HG03135 (cell line): ENCODE data around the gene RB1.
"Not testable (repeated sequence)": the region's sequence is repeated elsewhere in the genome, so short reads cannot be mapped to it uniquely, and the experiment has no call there.

Source experiments
- ATAC-seq: cut with Tn5 transposase; IDR thresholded peaks from one replicate; pipeline ENCODE4 v1.9.1; 2021; ENCODE audit warnings: mild to moderate bottlenecking, moderate library complexity; ENCODE audit not compliant: unreplicated experiment

The RB1 gene

GRCh38 chr13:48296528-48296927, 7.0 kb upstream of the RB1 start:
- no peak for ATAC-seq

- ATAC-seq = no peak
Observed at GRCh38 chr13:48297131-48297786, 6.3 kb upstream of the RB1 start.

GRCh38 chr13:48299591-48299990, 4.0 kb upstream of the RB1 start:
- no peak for ATAC-seq

GRCh38 chr13:48302871-48303358, 636 bp upstream of the RB1 start:
- ATAC-seq = no peak

GRCh38 chr13:48304143-48304876, 759 bp downstream of the RB1 start:
- peak; percentile 59 for ATAC-seq

- no peak for ATAC-seq
Observed at GRCh38 chr13:48311223-48311622, 7.7 kb downstream of the RB1 start.

- no peak for ATAC-seq
Observed at GRCh38 chr13:48315969-48316650, 12.6 kb downstream of the RB1 start.

- no peak for ATAC-seq
Observed at GRCh38 chr13:48316826-48317510, 13.4 kb downstream of the RB1 start.

- ATAC-seq = no peak
Observed at GRCh38 chr13:48317511-48318376, 14.2 kb downstream of the RB1 start.

- ATAC-seq = no peak
Observed at GRCh38 chr13:48318377-48318811, 14.8 kb downstream of the RB1 start.

GRCh38 chr13:48318821-48319511, 15.4 kb downstream of the RB1 start:
- no peak for ATAC-seq

- no peak for ATAC-seq
Observed at GRCh38 chr13:48319531-48320398, 16.2 kb downstream of the RB1 start.

- no peak for ATAC-seq
Observed at GRCh38 chr13:48320399-48320790, 16.8 kb downstream of the RB1 start.

GRCh38 chr13:48320891-48321510, 17.4 kb downstream of the RB1 start:
- ATAC-seq = no peak

GRCh38 chr13:48322294-48322693, 18.7 kb downstream of the RB1 start:
- no peak for ATAC-seq

- no peak for ATAC-seq
Observed at GRCh38 chr13:48333976-48334375, 30.4 kb downstream of the RB1 start.

GRCh38 chr13:48334534-48335127, 31.1 kb downstream of the RB1 start:
- ATAC-seq = no peak

GRCh38 chr13:48339198-48339597, 35.6 kb downstream of the RB1 start:
- ATAC-seq = not testable (repeated sequence)
